ENCODE data around the gene PPP1R12A.

Gene PPP1R12A

GRCh38 chr12:79935624-79936345, 888 bp upstream of the PPP1R12A start:
- no peak for DNase-seq (ENCODE audit: low read depth in 2 of 2)

DNA sequence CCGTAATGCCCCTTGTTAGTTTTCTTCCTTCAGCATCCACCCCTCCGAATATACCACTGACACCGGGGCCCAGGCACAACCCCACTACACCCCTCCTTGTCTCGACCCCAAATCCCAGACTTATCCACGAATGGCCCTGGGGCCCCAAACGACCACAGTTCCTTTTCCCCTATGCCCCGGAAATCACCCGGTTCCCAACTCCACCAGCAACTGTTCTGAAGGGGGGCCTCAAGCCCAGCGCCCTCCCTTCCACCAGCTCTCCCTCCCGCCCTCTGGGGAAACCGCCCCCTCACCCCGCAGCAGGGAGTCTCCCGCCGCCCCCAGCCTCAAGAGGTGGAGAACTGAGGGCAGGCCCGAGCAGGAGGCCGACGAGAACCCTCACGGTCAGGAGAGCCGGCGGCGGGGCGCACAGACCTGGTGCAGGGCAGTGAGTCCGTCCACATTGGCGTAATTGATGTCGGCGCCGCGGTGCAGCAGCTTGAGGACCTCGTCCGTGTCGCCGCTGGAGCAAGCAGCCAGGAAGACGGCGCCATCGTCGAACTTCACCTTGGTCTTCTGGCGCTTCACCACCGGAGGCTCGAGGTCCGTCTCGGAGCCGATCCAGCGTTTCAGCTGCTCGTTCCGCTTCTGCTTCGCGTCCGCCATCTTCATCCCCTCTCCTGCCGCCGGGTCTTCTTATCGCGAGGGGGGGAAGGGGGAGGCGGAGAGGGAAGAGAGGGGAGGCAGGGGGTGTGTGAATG, 446 bp downstream of the PPP1R12A start:
- peak; percentile 19 to 36 for DNase-seq (ENCODE audit: low read depth in 2 of 2)

DNA sequence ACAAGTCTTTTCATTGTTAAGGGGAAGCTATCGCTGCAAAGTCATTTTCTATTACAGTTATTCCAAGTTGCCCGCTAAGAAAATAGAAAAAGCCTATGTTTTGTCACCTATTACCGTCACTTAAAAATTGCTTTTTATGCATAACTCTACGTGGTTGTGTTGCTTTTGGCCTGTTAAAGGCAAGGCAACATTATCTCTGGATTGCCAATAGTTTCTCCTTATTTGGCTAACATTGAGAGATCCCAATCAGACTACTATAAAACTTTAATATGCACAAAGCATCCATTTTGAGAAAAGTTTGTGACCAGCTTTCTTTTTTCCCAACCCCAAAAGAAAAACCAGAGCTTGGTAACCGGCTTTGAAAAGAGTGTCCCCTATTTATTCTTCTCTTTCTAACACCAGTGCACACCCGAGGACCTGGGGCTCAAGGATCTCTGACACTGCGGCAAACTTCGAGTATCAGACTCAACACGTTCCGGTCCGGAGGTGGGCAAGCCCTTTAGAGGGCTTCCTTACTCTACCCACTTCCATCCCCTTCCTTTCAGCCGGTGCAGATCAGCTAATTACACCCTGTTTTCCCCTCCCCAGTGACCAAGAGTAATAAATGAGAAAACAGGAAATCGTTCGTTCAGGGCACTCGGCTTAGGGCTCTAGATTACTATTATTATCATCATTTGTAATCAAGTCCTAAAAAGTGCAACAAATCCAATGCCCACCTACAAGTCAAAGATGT, 1.2 kb downstream of the PPP1R12A start:
- peak in 1 of 2 donors; percentile 6 for DNase-seq (ENCODE audit: low read depth in 2 of 2)

DNA sequence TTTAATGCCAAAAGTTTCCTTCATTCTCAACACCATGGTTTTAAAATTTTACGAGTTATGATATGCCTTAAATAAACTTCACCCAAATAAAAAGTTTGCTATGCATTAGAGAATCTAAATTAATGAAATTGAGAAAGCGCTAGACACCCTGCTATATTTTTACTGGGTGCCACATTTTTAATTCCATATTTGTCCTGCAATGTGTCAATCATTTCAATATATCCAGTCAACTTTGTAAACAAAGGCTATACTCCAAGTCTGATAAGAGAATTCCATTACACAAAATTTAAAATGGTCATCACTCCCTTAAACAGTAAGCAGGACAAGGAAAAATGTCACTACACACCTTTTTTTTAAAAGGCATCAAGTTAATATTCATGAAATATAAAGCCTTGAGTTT, 1.9 kb downstream of the PPP1R12A start:
- no peak for DNase-seq (ENCODE audit: low read depth in 2 of 2)

DNA sequence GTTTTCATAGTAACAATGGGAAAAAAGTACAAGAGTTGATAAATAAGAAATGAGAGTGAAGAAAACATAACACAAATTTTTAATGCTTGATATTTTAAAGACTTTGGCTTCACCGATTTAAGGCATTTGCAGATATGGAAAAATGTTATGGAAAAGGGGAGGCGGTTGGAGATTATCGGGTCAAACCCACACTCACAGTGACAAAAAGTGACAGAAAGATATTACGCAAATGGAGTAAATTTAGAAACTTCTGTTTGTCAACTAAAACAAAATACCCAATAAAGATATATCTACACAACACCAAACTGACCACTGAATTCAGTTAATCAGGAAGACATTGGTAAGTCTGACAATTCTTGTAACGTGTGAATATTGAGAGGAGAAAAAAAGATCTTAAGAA, 2.5 kb downstream of the PPP1R12A start:
- DNase-seq (ENCODE audit: low read depth in 2 of 2), result no peak

GRCh38 chr12:79929065-79929464, 5.8 kb downstream of the PPP1R12A start:
- no peak for DNase-seq (ENCODE audit: low read depth in 2 of 2)

DNA sequence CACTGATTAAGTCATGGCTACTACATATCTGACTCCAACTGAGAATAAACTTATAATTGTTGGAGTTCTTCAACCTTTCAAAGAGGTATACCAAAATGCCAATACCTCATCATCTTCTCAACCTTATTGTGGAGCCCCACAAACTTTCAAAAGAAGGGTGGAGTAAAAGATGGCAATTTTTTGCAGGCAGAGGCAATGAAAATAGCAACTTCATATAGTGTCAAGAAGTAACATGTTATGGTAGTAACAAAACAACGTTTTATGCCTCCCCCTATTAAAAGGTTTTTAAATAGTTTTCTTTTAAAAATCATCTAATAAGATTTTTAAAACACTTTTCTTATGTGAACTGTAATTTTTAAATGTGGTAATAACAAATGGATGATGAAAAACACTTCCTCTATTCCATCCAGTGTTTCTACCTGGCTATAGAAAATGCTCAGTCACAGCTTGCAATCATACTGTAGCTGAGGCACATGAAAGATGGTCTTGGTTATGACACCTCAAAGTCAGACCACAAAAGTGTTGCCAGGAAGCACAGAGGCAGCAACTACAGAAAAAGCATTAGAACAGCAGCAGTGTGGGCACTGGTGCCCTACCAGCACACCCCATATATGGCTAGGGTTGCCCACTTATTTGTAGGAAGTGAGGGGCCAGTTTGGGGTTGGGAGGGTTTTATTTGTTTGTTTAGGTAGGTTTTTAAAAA, 7.0 kb downstream of the PPP1R12A start:
- peak; percentile 25 to 34 for DNase-seq (ENCODE audit: low read depth in 2 of 2)

DNA sequence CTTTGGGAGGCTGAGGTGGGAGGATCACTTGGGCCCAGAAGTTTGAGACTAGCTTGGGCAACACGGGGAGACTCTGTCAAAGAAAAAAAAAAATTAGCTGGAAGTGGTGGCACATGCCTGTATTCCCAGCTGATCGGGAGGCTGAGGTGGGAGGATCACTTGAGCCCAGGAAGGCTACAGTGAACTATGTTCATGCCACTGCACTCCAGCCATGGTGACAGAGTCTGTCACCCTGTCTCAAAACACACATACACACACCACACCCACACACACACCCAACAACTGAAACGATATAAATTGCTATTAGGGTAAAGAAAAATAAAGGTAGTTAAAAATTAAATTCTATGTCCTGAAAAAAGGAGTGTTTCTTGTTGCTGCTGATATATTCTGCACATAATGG, 7.9 kb downstream of the PPP1R12A start:
- no peak for DNase-seq (ENCODE audit: low read depth in 2 of 2)

GRCh38 chr12:79925492-79925891, 9.4 kb downstream of the PPP1R12A start:
- DNase-seq (ENCODE audit: low read depth in 2 of 2), result no peak

- no peak for DNase-seq (ENCODE audit: low read depth in 2 of 2)
Measured at GRCh38 chr12:79921786-79922185, 13.1 kb downstream of the PPP1R12A start.

GRCh38 chr12:79920421-79921238, 14.3 kb downstream of the PPP1R12A start:
- DNase-seq (ENCODE audit: low read depth in 2 of 2), result no peak

- no peak for DNase-seq (ENCODE audit: low read depth in 2 of 2)
Measured at GRCh38 chr12:79919762-79920161, 15.1 kb downstream of the PPP1R12A start.

- DNase-seq (ENCODE audit: low read depth in 2 of 2), result no peak
Measured at GRCh38 chr12:79916826-79917225, 18.1 kb downstream of the PPP1R12A start.

DNA sequence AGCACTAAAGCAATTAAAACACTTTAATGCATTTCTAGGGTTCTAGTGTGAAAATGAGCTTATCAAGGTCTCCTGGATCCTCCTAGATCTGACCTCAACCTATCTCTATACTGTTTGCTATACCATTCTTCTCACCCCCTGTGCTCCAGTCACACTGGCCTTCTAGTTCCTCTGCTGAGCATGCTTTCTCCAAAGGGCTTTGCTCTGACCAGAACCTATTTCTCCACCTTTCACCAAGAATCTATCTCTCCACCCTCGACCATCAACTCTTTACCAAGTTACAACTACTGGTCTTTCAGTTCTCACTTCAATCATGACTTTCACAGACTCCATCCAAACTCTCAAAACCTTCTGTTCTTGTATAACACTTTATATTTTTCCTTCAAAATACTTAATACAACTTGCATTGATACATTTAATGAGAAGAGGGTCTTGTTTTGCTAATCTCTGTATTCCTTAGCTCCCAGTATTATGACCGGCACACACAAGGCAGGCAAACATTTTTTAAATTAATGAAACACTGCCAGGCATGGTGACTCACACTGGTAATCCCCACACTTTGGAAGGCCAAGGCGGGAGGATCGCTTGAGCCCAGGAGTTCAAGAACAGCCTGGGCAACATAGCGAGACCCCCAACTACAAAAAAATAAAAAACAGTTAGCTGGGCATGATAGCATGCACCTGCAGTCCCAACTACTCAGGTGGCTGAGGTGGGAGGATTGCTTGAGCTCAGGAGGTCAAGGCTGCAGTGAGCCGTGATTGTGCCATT, 22.8 kb downstream of the PPP1R12A start:
- DNase-seq (ENCODE audit: low read depth in 2 of 2), result no peak

DNA sequence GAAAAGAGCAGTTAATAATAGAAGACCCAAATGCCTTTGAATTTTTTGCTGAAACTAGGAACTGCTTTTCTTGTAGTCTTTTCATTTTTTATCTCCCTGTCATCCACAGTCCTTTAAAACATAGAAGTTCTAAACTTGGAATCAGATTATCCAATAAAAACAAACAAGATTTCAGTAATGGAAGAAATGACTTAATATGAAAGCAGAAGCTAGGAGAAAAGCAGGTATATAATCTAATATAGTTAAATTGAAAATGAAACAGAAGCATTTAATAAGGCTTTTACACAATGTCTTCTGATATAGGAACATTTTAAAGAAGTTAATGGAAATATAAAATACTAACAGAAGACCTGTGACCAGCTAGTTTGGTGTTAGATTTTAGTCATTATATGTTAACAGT, 26.5 kb downstream of the PPP1R12A start:
- no peak for DNase-seq (ENCODE audit: low read depth in 2 of 2)

GRCh38 chr12:79901506-79901905, 33.4 kb downstream of the PPP1R12A start:
- DNase-seq (ENCODE audit: low read depth in 2 of 2), result no peak

DNA sequence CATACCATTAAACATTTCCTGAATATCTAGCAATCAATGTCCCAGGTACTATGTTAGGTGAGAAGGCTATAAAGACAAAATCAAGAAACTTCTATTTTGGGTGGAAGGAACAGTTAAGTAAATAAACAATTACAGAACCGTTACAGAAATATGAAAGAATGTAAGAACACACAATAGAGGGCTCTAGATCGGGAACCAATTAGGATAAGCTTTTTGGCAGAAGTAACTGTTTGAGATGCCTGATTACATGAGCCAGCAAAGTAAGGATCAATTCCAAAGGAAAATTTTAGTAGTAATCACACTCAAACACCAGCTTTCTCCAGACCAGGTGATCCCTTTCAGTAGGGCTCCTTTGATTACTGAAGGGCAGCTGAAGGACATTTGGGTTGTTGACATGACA, 33.9 kb downstream of the PPP1R12A start:
- no peak for DNase-seq (ENCODE audit: low read depth in 2 of 2)

GRCh38 chr12:79900199-79900598, 34.7 kb downstream of the PPP1R12A start:
- no peak for DNase-seq (ENCODE audit: low read depth in 2 of 2)

- no peak for DNase-seq (ENCODE audit: low read depth in 2 of 2)
Measured at GRCh38 chr12:79897617-79898016, 37.3 kb downstream of the PPP1R12A start.

- DNase-seq (ENCODE audit: low read depth in 2 of 2), result no peak
Measured at GRCh38 chr12:79895804-79896203, 39.1 kb downstream of the PPP1R12A start.

Data from stimulated activated CD8-positive, alpha-beta memory T cell treated with anti-CD3 and anti-CD28 coated beads, Interleukin-7, amount 100 ng/mL, for 4 hours (primary cell).